Neural cell (in vitro differentiated cells): ENCODE measurements around the gene ROR2. TPM values are rescaled to one million over a fixed set of nuclear protein-coding genes. Genes with fewer than 3 reads are reported as not detected.

Experiments
- H2AFZ ChIP-seq: fragments of 200-600, 300-800 bp; sonication (generic), shearing (Covaris generic); 2 replicates; pipeline ENCODE4 v1.6.0; 2014; ENCODE audit warnings: low read depth, mild to moderate bottlenecking, antibody characterized with exemption, low read length, moderate library complexity
- H3F3A ChIP-seq: fragments of 200-600 bp; shearing (Covaris generic); 2 replicates; pipeline ENCODE4 v1.6.1; 2016; ENCODE audit warnings: mild to moderate bottlenecking, moderate library complexity, mixed read lengths, antibody characterized with exemption, low read length; ENCODE audit not compliant: insufficient read depth, poor library complexity, severe bottlenecking
- H3K27ac ChIP-seq: fragments of 200-600, 300-800 bp; sonication (generic), shearing (Covaris generic); 2 replicates; pipeline ENCODE4 v1.5.1; 2014; ENCODE audit warnings: mild to moderate bottlenecking, low read length, moderate library complexity
- H3K27me3 ChIP-seq: fragments of 300-800, 200-600 bp; sonication (generic), shearing (Covaris generic); 2 replicates; pipeline ENCODE4 v1.6.0; 2014; ENCODE audit warnings: mild to moderate bottlenecking, low read depth, low read length, moderate library complexity; ENCODE audit not compliant: insufficient read depth
- H3K36me3 ChIP-seq: fragments of 300-800, 200-600 bp; sonication (generic), shearing (Covaris generic); 2 replicates; pipeline ENCODE4 v1.5.1; 2014; ENCODE audit warnings: mild to moderate bottlenecking, antibody characterized with exemption, low read length, moderate library complexity; ENCODE audit not compliant: insufficient read depth
- H3K4me2 ChIP-seq: fragments of 300-800, 200-600 bp; sonication (generic), shearing (Covaris generic); 2 replicates; pipeline ENCODE4 v1.6.0; 2014; ENCODE audit warnings: mild to moderate bottlenecking, low read length
- H3K4me3 ChIP-seq: fragments of 300-800, 200-600 bp; sonication (generic), shearing (Covaris generic); 2 replicates; pipeline ENCODE4 v1.5.1; 2014; ENCODE audit warnings: mild to moderate bottlenecking, low read length, moderate library complexity
- H3K79me2 ChIP-seq: fragments of 200-600 bp; shearing (Covaris generic); replicated peaks from 2 replicates; pipeline ENCODE4 v1.6.0; 2014; ENCODE audit warnings: mild to moderate bottlenecking, low read length, moderate library complexity; ENCODE audit not compliant: insufficient read depth
- H3K9ac ChIP-seq: fragments of 300-800, 200-600 bp; sonication (generic), shearing (Covaris generic); 2 replicates; pipeline ENCODE4 v1.6.1; 2016; ENCODE audit warnings: mild to moderate bottlenecking, low read length, mixed read lengths
- H3K9me2 ChIP-seq: fragments of 200-600 bp; shearing (Covaris generic); 2 replicates; pipeline ENCODE4 v1.6.1; 2016; ENCODE audit warnings: mild to moderate bottlenecking, low read length, mixed read lengths; ENCODE audit not compliant: insufficient read depth
- H3K9me3 ChIP-seq: fragments of 200-600, 300-800 bp; sonication (generic), shearing (Covaris generic); 2 replicates; pipeline ENCODE4 v1.6.1; 2016; ENCODE audit warnings: mild to moderate bottlenecking, mixed run types, low read length, moderate library complexity, mixed read lengths
- H4K20me1 ChIP-seq: fragments of 200-600 bp; shearing (Covaris generic); 2 replicates; pipeline ENCODE4 v1.6.1; 2016; ENCODE audit warnings: mild to moderate bottlenecking, mixed run types; ENCODE audit not compliant: insufficient read depth
- EP300 ChIP-seq: fragments of 450-650 bp; conservative IDR thresholded peaks from 2 replicates; pipeline ENCODE4 v1.6.1; 2014; ENCODE audit warnings: antibody characterized with exemption, mild to moderate bottlenecking, moderate library complexity; ENCODE audit not compliant: poor library complexity, severe bottlenecking
- EZH2 ChIP-seq: fragments of 200-600, 300-800 bp; shearing (Covaris generic), sonication (generic); IDR thresholded peaks from 2 replicates; pipeline ENCODE4 v1.6.1; 2014; ENCODE audit warnings: antibody characterized with exemption, low read length, borderline replicate concordance, mild to moderate bottlenecking; ENCODE audit not compliant: insufficient read depth, poor library complexity, severe bottlenecking
- MXI1 ChIP-seq: fragments of 450-650 bp; conservative IDR thresholded peaks from 2 replicates; pipeline ENCODE4 v1.6.1; 2014; ENCODE audit warnings: antibody characterized with exemption, mild to moderate bottlenecking; ENCODE audit not compliant: poor library complexity, severe bottlenecking
- POLR2AphosphoS5 ChIP-seq: IDR thresholded peaks from 2 replicates; pipeline ENCODE4 v1.6.1; 2012
- RAD21 ChIP-seq: fragments of 450-650 bp; conservative IDR thresholded peaks from 2 replicates; pipeline ENCODE4 v1.6.1; 2014; ENCODE audit warnings: antibody characterized with exemption, mild to moderate bottlenecking, moderate library complexity
- SMC3 ChIP-seq: fragments of 450-650 bp; conservative IDR thresholded peaks from 2 replicates; pipeline ENCODE4 v1.6.1; 2014; ENCODE audit warnings: antibody characterized with exemption, mild to moderate bottlenecking, moderate library complexity; ENCODE audit not compliant: poor library complexity
- TAF1 ChIP-seq: IDR thresholded peaks from 2 replicates; pipeline ENCODE4 v1.6.1; 2012; ENCODE audit warnings: low read depth
- polyA plus RNA-seq: library from polyadenylated mRNA; depleted of rRNA; stranded (reverse); fragments of >200 nt; gene quantifications from 2 replicates; pipeline ENCODE4 v1.2.3, GENCODE V29; 2014
- TF ChIP-seq, protein P1 (sequence below): fragments of 450-650 bp; IDR thresholded peaks from 2 replicates; pipeline ENCODE4 v1.5.1; 2014; ENCODE audit warnings: antibody characterized with exemption, mild to moderate bottlenecking, moderate library complexity; ENCODE audit not compliant: poor library complexity, severe bottlenecking
- TF ChIP-seq, protein P2 (sequence below): IDR thresholded peaks from 2 replicates; pipeline ENCODE4 v1.6.1; 2012; ENCODE audit warnings: borderline replicate concordance

The ROR2 gene
- polyA plus RNA-seq, 1 donor from 2014 or later, result 0.33 TPM

DNA sequence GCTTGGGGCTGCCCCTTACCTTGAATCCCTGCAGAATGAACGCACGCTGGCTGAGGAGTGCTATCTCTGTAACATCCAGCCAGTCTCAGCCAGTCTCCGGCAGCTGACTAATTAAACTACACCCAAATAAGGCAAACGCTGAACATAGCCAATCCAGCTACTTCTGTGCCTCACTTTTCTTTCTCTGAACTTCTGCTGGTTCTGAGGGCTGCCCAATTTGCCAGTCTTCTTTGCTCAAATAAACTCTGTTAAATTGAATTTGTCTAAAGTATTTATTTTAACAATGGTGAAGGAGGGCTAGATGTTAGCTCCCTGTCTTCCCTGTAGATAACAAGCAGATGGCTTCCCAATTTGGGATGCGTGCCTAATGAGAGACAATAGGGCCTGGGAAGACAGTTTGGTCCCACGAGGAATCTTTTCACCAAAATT is 372.4 kb downstream of the ROR2 start:
- no peak overlapping the region for H3K4me3 ChIP-seq

DNA sequence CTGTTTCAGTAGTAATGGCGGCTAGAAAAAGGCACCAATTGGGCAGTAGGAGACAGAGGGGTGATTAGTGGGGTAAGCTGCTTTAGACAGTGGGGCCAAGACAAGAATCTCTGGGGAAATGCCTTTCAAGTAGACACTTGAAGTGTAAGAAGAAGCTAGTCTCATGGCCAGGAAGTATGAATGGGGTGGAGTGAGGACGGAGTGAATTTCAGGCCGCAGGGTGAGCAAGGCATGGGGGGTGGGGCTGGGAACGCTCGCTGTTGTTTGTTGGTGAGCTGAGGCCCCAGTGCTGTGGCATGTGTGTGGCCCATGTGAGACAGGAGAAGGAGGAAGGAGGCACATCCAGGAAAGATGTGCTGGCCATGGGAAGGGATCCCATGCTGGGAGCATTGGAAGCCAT is 377.2 kb downstream of the ROR2 start:
- H3K9me3 ChIP-seq, result no peaks in the 10 kb centered on the region
- no peaks in the 10 kb centered on the region for H3K36me3 ChIP-seq
- no peaks in the 10 kb centered on the region for H3K27me3 ChIP-seq
- no peak overlapping the region for H3K27ac ChIP-seq
- H3K4me3 ChIP-seq, result no peak overlapping the region
- no peak overlapping the region for H3K9ac ChIP-seq
- H4K20me1 ChIP-seq, result no peaks in the 10 kb centered on the region
- no peaks in the 10 kb centered on the region for H3K79me2 ChIP-seq
- no peaks in the 10 kb centered on the region for H3F3A ChIP-seq
- no peaks in the 10 kb centered on the region for H3K9me2 ChIP-seq
- no peak overlapping the region for H2AFZ ChIP-seq
- no peak overlapping the region for H3K4me2 ChIP-seq
- no peak for TF ChIP-seq MXI1

More for the DNA sequence above, 372.4 kb downstream of the ROR2 start:
- Histone ChIP-seq H3F3A (no peaks in the 10 kb centered on the region), H3K27ac (no peak overlapping the region), H3K4me2 (no peak overlapping the region), H3K79me2 (no peaks in the 10 kb centered on the region), H2AFZ (no peak overlapping the region), H3K9me3 (no peaks in the 10 kb centered on the region), H3K9me2 (no peaks in the 10 kb centered on the region), H3K36me3 (no peaks in the 10 kb centered on the region), H4K20me1 (no peaks in the 10 kb centered on the region), H3K27me3 (no peaks in the 10 kb centered on the region), H3K9ac (no peak overlapping the region)
- no peak for TF ChIP-seq RAD21

DNA sequence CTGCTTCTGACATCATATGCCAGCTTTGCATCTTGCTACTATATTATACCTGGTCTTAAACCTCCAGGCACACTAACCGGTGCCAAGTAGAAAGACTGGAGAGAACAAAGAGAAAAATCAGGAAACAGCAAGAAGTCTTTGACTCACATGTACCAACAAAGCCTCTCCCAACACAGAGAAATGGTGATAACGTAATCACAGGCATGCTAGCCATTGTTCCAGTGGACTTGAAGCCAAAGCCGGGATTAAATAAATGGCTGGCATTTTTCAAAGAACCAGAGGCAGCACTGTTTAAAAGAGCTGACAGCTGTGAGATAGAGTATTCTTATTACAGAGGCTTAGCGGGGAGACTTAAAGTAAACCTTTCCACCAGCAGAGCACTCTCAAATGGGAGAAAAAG is 378.0 kb downstream of the ROR2 start:
- no peak overlapping the region for H2AFZ ChIP-seq
- H4K20me1 ChIP-seq, result no peaks in the 10 kb centered on the region
- no peak for TF ChIP-seq RAD21
- TF ChIP-seq, protein P1, sequence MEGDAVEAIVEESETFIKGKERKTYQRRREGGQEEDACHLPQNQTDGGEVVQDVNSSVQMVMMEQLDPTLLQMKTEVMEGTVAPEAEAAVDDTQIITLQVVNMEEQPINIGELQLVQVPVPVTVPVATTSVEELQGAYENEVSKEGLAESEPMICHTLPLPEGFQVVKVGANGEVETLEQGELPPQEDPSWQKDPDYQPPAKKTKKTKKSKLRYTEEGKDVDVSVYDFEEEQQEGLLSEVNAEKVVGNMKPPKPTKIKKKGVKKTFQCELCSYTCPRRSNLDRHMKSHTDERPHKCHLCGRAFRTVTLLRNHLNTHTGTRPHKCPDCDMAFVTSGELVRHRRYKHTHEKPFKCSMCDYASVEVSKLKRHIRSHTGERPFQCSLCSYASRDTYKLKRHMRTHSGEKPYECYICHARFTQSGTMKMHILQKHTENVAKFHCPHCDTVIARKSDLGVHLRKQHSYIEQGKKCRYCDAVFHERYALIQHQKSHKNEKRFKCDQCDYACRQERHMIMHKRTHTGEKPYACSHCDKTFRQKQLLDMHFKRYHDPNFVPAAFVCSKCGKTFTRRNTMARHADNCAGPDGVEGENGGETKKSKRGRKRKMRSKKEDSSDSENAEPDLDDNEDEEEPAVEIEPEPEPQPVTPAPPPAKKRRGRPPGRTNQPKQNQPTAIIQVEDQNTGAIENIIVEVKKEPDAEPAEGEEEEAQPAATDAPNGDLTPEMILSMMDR, result no peak
- no peak for TF ChIP-seq POLR2AphosphoS5
- TF ChIP-seq SMC3, result no peak
- TF ChIP-seq EZH2, result no peak
- TF ChIP-seq EP300, result no peak
- TF ChIP-seq, protein P2, sequence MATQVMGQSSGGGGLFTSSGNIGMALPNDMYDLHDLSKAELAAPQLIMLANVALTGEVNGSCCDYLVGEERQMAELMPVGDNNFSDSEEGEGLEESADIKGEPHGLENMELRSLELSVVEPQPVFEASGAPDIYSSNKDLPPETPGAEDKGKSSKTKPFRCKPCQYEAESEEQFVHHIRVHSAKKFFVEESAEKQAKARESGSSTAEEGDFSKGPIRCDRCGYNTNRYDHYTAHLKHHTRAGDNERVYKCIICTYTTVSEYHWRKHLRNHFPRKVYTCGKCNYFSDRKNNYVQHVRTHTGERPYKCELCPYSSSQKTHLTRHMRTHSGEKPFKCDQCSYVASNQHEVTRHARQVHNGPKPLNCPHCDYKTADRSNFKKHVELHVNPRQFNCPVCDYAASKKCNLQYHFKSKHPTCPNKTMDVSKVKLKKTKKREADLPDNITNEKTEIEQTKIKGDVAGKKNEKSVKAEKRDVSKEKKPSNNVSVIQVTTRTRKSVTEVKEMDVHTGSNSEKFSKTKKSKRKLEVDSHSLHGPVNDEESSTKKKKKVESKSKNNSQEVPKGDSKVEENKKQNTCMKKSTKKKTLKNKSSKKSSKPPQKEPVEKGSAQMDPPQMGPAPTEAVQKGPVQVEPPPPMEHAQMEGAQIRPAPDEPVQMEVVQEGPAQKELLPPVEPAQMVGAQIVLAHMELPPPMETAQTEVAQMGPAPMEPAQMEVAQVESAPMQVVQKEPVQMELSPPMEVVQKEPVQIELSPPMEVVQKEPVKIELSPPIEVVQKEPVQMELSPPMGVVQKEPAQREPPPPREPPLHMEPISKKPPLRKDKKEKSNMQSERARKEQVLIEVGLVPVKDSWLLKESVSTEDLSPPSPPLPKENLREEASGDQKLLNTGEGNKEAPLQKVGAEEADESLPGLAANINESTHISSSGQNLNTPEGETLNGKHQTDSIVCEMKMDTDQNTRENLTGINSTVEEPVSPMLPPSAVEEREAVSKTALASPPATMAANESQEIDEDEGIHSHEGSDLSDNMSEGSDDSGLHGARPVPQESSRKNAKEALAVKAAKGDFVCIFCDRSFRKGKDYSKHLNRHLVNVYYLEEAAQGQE, result no peak
- no peak for TF ChIP-seq TAF1
- TF ChIP-seq MXI1, result no peak
- no peak overlapping the region for H3K27ac ChIP-seq
- no peak overlapping the region for H3K9ac ChIP-seq
- H3K9me3 ChIP-seq, result no peaks in the 10 kb centered on the region
- no peaks in the 10 kb centered on the region for H3K9me2 ChIP-seq
- H3K4me2 ChIP-seq, result no peak overlapping the region
- no peaks in the 10 kb centered on the region for H3F3A ChIP-seq
- H3K4me3 ChIP-seq, result no peak overlapping the region
- no peaks in the 10 kb centered on the region for H3K36me3 ChIP-seq
- no peaks in the 10 kb centered on the region for H3K27me3 ChIP-seq
- no peaks in the 10 kb centered on the region for H3K79me2 ChIP-seq
